Tibial nerve (tissue), 4 donors: Measurements from ENCODE around the gene GPAT3.

Experiments
- EP300 ChIP-seq, 2 donors: sonication (generic); formaldehyde crosslinking; IDR thresholded peaks; one replicate each; pipeline ENCODE4 v1.6.1; 2017; ENCODE audit warnings: antibody characterized with exemption in 2 of 2, mild to moderate bottlenecking in 1 of 2
- POLR2A ChIP-seq, 2 donors: fragments of 450-650 bp; IDR thresholded peaks; one replicate each; pipeline ENCODE4 v1.6.1; 2017; ENCODE audit warnings: antibody characterized with exemption in 2 of 2, mild to moderate bottlenecking in 2 of 2, moderate library complexity in 2 of 2
- TF ChIP-seq, protein P1 (sequence below), 5 experiments: fragments of 200-600 bp in 3 of 5; fragments of 450-650 bp in 2 of 5; sonication (generic) in 3 of 5; IDR thresholded peaks; one replicate each; pipeline ENCODE4 v1.5.1; 2016 to 2019; ENCODE audit warnings: antibody characterized with exemption in 5 of 5, mild to moderate bottlenecking in 3 of 5, moderate library complexity in 2 of 5

DNA sequence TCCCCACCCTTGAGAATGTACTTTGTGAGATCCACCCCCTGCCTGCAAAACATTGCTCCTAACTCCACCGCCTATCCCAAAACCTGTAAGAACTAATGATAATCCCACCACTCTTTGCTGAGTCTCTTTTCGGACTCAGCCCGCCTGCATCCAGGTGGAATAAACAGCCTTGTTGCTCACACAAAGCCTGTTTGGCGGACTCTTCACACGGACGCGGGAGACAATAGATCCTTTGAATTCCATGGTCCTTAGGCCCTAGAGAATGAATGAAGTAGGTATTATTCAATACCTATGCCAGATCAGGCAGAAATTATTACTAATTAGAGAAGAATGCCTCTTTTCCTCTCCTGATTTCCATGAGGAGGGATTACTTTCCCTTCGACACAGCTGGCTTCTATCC, 101.0 kb downstream of the GPAT3 start:
- TF ChIP-seq, protein P1, sequence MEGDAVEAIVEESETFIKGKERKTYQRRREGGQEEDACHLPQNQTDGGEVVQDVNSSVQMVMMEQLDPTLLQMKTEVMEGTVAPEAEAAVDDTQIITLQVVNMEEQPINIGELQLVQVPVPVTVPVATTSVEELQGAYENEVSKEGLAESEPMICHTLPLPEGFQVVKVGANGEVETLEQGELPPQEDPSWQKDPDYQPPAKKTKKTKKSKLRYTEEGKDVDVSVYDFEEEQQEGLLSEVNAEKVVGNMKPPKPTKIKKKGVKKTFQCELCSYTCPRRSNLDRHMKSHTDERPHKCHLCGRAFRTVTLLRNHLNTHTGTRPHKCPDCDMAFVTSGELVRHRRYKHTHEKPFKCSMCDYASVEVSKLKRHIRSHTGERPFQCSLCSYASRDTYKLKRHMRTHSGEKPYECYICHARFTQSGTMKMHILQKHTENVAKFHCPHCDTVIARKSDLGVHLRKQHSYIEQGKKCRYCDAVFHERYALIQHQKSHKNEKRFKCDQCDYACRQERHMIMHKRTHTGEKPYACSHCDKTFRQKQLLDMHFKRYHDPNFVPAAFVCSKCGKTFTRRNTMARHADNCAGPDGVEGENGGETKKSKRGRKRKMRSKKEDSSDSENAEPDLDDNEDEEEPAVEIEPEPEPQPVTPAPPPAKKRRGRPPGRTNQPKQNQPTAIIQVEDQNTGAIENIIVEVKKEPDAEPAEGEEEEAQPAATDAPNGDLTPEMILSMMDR (IDR thresholded peaks at IDR 0.05) = no peak
- TF ChIP-seq EP300 (IDR thresholded peaks at IDR 0.05) (no peak), POLR2A (IDR thresholded peaks at IDR 0.05) (no peak)
